HEK293 (cell line): Measurements from ENCODE around the gene NEUROD4.

Experiments used
- CTCF ChIP-seq: fragments of 450-650 bp; formaldehyde crosslinking; IDR thresholded peaks from 2 replicates; pipeline ENCODE4 v1.5.1; 2016; ENCODE audit warnings: missing biosample characterization, missing genetic modification characterization
- TSHZ1 ChIP-seq: fragments of 450-650 bp; formaldehyde crosslinking; IDR thresholded peaks from 2 replicates; pipeline ENCODE4 v1.5.1; 2016; ENCODE audit warnings: missing biosample characterization, missing genetic modification characterization, borderline replicate concordance
- ZBTB48 ChIP-seq: fragments of 450-650 bp; formaldehyde crosslinking; IDR thresholded peaks from 2 replicates; pipeline ENCODE4 v1.5.1; 2016; ENCODE audit warnings: missing biosample characterization, missing genetic modification characterization
- ZNF211 ChIP-seq: fragments of 450-650 bp; formaldehyde crosslinking; IDR thresholded peaks from 2 replicates; pipeline ENCODE4 v1.5.1; 2016; ENCODE audit warnings: low read depth, missing biosample characterization, missing genetic modification characterization
- ZNF24 ChIP-seq: fragments of 450-650 bp; formaldehyde crosslinking; IDR thresholded peaks from 2 replicates; pipeline ENCODE4 v1.5.1; 2016; ENCODE audit warnings: missing biosample characterization, missing genetic modification characterization

GRCh38 chr12:55072083-55072482 lies 52.3 kb downstream of the NEUROD4 start:
- TF ChIP-seq ZBTB48 (tag by site-specific recombination) (no peak), ZNF211 (tag by site-specific recombination) (no peak), TSHZ1 (tag by site-specific recombination) (no peak), ZNF24 (no peak), CTCF (tag by site-specific recombination) (peak; percentile 53)
